Large intestine (tissue), 3 donors: ENCODE results near the gene PRDM16. TPM values are rescaled to one million over a fixed set of nuclear protein-coding genes. Genes with fewer than 3 reads are reported as not detected.
"Not testable (repeated sequence)": the region's sequence is repeated elsewhere in the genome, so short reads cannot be mapped to it uniquely, and the experiment has no call there.

Source experiments
- DNase-seq, 2 donors: peaks; one replicate each; pipeline versions ENCODE4 v3.0.0 to v3.0.0-alpha.2; 2013
- H3K27ac ChIP-seq: one replicate; pipeline ENCODE4 v1.5.1; 2013; ENCODE audit warnings: low read length
- H3K27me3 ChIP-seq: 2 replicates; pipeline ENCODE4 v1.6.1; 2013; ENCODE audit warnings: low read length; ENCODE audit not compliant: control insufficient read depth, insufficient read depth
- H3K36me3 ChIP-seq: 2 replicates; pipeline ENCODE4 v1.6.1; 2013; ENCODE audit warnings: low read length; ENCODE audit not compliant: control insufficient read depth, insufficient read depth
- H3K4me1 ChIP-seq: one replicate; pipeline ENCODE4 v1.6.1; 2013; ENCODE audit warnings: low read length; ENCODE audit not compliant: control insufficient read depth, insufficient read depth
- H3K4me3 ChIP-seq: one replicate; pipeline ENCODE4 v1.5.1; 2013; ENCODE audit warnings: low read length
- H3K9me3 ChIP-seq: one replicate; pipeline ENCODE4 v1.6.1; 2013; ENCODE audit warnings: mild to moderate bottlenecking, low read depth, low read length, moderate library complexity; ENCODE audit not compliant: control insufficient read depth
- WGBS: methylation state at CpG from one replicate; pipeline ENCODE4 v1.1.5; 2013; ENCODE audit warnings: low lambda C conversion rate; ENCODE audit not compliant: insufficient coverage; 5-methylcytosine and 5-hydroxymethylcytosine counted together
- polyA plus RNA-seq: library from polyadenylated mRNA; unstranded; fragments of 120-200 nt; gene quantifications from one replicate; pipeline ENCODE4 v1.2.1, GENCODE V29; 2013

PRDM16 gene
- polyA plus RNA-seq, 1 donor = 20.6 TPM

DNA sequence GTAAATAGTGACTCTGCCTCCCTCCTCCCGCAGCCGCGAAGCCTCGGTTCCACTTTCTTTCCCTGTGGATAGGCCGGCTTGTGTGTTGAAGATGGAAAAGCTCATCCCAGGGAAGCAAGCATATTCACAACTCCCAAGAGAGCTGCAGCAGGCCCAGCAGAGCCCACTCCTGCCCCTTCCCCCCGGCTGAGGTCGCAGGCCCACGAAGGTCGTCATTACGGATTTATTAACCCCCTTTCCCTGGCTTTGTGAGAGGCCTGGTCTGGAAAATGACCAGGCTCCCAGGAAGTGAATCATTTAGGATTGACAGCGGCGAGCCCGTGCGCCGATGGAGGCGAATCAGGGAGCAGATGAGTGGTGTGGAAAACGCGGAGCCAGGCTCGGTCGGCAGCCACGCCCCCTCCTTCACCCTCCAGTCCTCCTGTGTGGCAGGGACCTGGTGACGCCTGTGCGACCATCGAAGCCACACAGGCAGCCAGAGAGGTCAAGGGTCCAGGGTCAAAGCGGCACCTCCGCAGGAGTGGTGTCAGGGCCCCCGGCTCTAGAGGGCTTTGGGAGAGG is 93.4 kb downstream of the PRDM16 start:
- H3K9me3 ChIP-seq = peaks cover 3% of the 10 kb centered on the region
- no peak overlapping the region for H3K27ac ChIP-seq
- H3K4me3 ChIP-seq = no peak overlapping the region
- no peaks in the 10 kb centered on the region for H3K4me1 ChIP-seq
- no peaks in the 10 kb centered on the region for H3K36me3 ChIP-seq
- no CpG with 5 or more reads among the region's 27 CpGs for WGBS
- no peak for DNase-seq
- no peaks in the 10 kb centered on the region for H3K27me3 ChIP-seq

DNA sequence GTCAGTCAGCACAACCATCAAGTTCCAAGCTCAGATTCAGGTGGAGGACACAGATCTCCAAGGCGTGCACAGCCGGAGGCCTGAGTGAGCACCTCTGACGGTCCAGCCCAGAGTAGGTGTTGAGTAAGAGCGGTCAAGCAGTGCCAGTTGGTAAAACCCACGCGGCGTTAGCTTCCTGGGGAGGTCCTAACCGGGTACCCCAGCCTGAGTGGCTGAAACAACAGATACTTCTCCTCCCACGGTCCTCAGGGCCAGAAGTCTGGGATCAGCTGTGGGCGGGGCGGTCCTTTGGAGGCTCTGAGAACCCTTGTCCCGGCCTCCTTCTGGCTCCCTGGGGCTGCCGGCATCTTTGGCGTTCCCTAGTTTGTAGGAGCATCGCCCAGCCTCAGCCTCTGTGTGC is 94.4 kb downstream of the PRDM16 start:
- no CpG with 5 or more reads among the region's 15 CpGs for WGBS
- DNase-seq = no peak

DNA sequence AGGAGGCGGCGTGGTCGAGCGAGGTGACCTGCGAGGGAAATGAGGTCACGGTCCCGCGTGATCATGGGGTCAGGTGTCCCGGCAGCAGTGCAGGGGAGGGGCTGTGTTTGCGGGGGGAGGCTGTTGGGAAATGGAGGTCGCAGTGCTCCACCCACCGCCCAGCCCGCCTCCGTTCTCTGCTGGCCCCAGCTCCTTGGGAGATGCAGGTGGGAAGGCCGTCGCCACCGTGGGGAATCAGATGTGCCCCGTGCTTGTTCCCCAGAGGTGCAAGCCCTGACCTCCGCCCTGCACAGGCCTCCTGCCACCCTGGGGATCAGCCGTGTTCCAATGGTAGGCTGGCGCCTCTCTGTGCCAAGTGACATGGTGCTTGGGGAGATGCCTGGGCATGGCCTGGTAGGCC is 95.7 kb downstream of the PRDM16 start:
- Histone ChIP-seq H3K36me3 (no peaks in the 10 kb centered on the region), H3K4me1 (peaks cover 12% of the 10 kb centered on the region), H3K27me3 (no peaks in the 10 kb centered on the region), H3K4me3 (no peak overlapping the region), H3K27ac (no peak overlapping the region), H3K9me3 (peaks cover 3% of the 10 kb centered on the region)
- no peak for DNase-seq
- no CpG with 5 or more reads among the region's 21 CpGs for WGBS

More for the DNA sequence above, 94.4 kb downstream of the PRDM16 start:
- peaks cover under 1% of the 10 kb centered on the region for H3K4me1 ChIP-seq
- H3K9me3 ChIP-seq = peaks cover 3% of the 10 kb centered on the region
- no peak overlapping the region for H3K27ac ChIP-seq
- H3K4me3 ChIP-seq = no peak overlapping the region
- no peaks in the 10 kb centered on the region for H3K27me3 ChIP-seq
- H3K36me3 ChIP-seq = no peaks in the 10 kb centered on the region

DNA sequence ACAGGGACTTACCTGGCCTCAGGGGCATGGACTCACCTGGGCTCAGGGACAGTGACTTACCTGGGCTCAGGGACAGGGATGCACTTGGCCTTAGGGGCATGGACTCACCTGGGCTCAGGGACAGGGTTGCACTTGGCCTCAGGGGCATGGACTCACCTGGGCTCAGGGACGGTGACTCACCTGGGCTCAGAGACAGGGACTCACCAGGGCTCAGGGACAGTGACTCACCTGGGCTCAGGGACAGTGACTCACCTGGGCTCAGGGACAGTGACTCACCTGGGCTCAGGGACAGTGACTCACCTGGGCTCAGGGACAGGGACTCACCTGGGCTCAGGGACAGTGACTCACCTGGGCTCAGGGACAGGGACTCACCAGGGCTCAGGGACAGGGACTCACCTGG is 96.2 kb downstream of the PRDM16 start:
- DNase-seq = peak; percentile 28 to 46
- no CpG with 5 or more reads among the region's 1 CpG for WGBS
- H3K4me1 ChIP-seq = peaks cover 17% of the 10 kb centered on the region
- H3K36me3 ChIP-seq, H3K27ac ChIP-seq, H3K9me3 ChIP-seq, H3K27me3 ChIP-seq, H3K4me3 ChIP-seq: not testable (repeated sequence)

DNA sequence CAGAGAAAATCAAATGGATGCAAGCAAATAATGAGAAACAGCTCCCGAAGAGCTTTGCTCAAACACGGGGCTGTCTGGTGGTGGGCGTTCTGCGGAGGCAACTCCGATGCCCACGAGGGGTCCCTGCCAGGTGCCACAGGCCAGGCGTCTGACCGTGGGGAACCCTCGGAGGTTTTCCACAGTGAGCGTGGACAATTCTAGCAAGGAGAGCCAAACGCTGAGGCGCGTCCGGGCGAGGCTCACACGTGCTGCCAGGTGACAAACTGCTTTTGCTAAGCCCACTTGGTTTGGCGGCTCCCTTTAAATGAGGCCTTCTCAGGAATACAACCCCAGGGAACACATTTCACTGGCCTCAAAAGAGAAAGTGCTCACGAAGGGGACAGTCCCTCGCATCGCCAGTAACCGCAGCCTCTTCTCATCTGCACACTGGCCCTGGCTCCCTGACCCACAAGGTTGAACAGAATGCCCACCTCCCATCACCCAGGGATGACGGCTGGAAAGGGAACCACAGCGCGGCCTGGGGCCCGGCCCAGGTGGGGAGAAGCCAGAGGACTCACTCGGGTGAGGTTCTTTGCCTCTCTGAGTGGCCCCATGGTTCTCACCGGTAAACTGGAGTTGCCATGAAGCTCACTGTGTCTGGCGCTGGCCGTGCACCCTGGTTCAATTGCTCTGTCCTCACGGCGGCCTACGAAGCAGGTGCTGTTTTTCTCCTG is 97.4 kb downstream of the PRDM16 start:
- no CpG with 5 or more reads among the region's 32 CpGs for WGBS
- H3K27ac ChIP-seq = no peak overlapping the region
- H3K4me1 ChIP-seq = peaks cover 28% of the 10 kb centered on the region
- H3K4me3 ChIP-seq = no peak overlapping the region
- DNase-seq = no peak
- peaks cover 3% of the 10 kb centered on the region for H3K9me3 ChIP-seq
- no peaks in the 10 kb centered on the region for H3K27me3 ChIP-seq
- H3K36me3 ChIP-seq = no peaks in the 10 kb centered on the region

DNA sequence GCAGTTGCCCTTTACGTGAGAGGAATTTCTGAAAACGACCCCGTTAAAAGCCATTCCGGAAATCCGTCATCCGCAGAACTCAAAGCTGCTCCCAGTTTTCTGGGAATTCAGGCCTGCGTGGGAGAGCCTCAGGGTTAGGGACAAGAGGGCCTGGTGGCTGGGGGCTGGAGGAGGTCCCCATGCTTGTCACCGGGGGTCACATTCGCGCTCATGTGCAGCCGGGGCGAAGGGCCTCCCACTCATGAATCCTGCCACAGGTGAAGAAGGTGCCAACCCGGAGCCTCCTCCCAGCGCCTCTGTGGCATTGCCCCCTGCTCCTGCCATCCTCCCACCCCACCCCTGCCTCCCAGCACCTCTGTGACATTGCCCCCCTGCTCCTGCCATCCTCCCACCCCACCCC is 98.3 kb downstream of the PRDM16 start:
- no CpG with 5 or more reads among the region's 14 CpGs for WGBS
- no peak overlapping the region for H3K4me3 ChIP-seq
- peaks cover 32% of the 10 kb centered on the region for H3K4me1 ChIP-seq
- H3K27me3 ChIP-seq = no peaks in the 10 kb centered on the region
- H3K9me3 ChIP-seq = no peaks in the 10 kb centered on the region
- H3K36me3 ChIP-seq = no peaks in the 10 kb centered on the region
- no peak for DNase-seq
- no peak overlapping the region for H3K27ac ChIP-seq

DNA sequence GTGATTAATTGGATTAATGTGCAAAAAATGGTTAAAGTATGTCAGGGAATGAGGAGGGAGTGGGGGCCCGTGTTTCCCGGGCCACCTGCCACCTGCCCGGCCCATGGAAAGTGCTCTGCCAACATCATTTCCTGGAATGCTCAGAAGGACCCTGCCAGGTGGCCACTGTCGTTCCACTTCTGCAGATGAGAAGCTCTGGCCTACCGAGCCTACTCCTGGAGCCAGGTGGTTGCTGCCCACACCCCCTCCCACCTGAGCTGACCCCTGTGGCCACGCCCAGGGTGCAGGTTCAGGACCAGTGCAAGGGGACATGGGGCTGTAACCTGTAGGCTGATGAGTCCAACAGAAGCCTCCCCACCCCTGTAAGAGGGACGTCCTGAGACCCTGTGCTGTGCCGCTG is 99.7 kb downstream of the PRDM16 start:
- no peak overlapping the region for H3K4me3 ChIP-seq
- H3K4me1 ChIP-seq = peaks cover 32% of the 10 kb centered on the region
- no peaks in the 10 kb centered on the region for H3K27me3 ChIP-seq
- WGBS = no CpG with 5 or more reads among the region's 8 CpGs
- no peak for DNase-seq
- H3K9me3 ChIP-seq = no peaks in the 10 kb centered on the region
- H3K36me3 ChIP-seq = no peaks in the 10 kb centered on the region
- no peak overlapping the region for H3K27ac ChIP-seq

DNA sequence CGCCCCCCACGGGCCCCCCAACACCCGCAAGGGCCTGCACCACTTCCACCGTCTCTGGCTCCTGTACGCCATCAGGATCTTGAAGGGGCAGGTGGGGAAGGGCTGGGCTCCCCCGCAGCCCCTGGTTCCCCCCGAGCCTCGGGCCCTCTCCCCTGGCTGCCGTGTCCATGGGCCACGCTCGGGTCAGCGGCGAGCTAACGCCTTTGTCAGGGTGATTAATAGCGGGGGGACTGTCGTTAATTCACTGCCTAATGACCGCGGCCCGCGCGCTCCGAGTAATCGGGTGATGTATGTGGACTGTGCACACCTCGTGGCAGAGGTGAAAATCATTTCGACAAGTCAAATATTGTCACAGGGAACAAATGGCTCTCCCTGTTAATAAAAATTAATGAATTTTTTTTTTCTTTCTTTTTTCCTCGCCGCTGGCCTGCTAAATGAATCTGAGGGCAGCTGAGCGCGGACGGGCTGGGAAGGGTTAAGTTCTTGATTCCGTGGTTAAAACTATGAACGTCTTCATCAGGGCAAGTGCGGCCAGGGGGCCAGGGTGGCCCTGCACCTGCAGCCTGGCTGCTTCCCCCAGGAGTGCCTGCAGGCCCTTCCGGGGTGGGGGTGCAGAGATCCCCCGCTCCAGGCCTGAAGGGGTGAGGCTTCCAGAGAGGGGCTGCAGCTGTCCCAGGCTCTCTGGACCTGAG is 100.8 kb downstream of the PRDM16 start:
- H3K9me3 ChIP-seq = no peaks in the 10 kb centered on the region
- DNase-seq = no peak
- no peaks in the 10 kb centered on the region for H3K36me3 ChIP-seq
- H3K27me3 ChIP-seq = no peaks in the 10 kb centered on the region
- no peak overlapping the region for H3K4me3 ChIP-seq
- no CpG with 5 or more reads among the region's 35 CpGs for WGBS
- H3K4me1 ChIP-seq = peaks cover 32% of the 10 kb centered on the region
- H3K27ac ChIP-seq = no peak overlapping the region

DNA sequence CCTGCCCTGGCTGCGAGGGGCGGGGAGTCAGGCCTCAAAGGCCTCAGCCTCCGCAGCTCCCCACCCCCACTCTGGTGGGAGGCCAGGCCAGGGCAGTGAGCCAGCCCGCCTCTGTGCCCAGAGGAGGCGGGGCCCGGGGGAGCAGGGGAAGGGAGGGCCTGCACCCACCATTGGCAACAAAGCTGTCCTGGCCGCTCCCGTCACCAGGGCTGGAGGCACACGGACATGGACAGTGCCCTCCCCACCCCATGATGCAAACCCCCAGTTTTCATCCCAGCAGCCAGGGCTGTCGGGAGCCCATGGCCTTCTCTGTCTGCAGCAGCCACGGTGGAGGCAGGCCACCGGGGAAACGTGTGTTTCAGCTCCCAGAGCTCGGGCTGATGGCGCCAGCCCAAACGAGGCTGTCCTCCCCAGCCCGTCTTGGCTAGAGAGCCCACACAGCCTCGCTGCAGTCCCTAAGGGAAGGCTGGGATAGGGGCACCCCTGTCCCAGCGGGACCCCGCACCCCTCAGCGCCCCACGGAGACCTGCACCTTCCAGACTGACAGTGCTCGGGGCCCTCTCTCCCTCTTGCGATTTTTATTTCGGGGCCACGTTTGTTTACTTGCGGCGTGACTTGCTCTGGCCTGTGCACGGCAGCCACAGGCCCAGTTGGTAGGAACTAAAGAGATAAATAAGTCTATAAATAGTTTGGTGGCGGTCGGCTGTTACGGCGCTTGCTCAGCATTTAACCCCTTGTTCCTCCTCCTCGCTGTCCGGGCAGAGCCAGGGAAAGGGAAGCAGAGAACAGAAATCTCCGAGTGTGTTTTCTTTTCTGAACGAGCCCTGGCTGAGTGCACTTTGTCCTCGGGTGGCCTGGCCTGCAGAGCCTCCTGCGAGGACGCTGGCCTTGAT is 101.8 kb downstream of the PRDM16 start:
- Histone ChIP-seq H3K27ac (peak overlapping the region; percentile 71), H3K4me3 (peak overlapping the region; percentile 20), H3K36me3 (no peaks in the 10 kb centered on the region), H3K27me3 (no peaks in the 10 kb centered on the region), H3K4me1 (peaks cover 35% of the 10 kb centered on the region), H3K9me3 (no peaks in the 10 kb centered on the region)
- DNase-seq = peak; percentile 58 to 79
- WGBS = no CpG with 5 or more reads among the region's 40 CpGs

DNA sequence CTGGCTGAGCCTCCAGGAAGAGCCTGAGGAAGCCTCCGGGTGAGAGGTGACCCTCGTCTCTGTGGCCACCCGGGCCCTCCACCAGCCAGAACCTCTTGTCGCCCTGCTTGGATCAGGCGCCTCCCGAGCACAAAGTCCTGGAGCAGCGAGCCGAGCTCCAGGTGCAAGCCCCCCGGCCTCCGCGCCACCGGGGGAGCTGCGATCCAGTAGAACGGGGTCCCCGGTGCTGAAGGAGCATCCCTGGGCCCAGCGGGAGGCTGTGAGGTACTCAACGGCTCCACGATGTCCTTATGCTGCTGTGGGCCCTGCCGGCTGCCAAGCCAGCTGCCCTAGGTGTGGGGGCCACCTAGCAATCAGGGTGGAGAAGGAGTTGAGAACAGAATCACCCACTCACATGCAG is 102.8 kb downstream of the PRDM16 start:
- WGBS = no CpG with 5 or more reads among the region's 19 CpGs
- Histone ChIP-seq H3K4me1 (peaks cover 35% of the 10 kb centered on the region), H3K27me3 (no peaks in the 10 kb centered on the region), H3K4me3 (no peak overlapping the region), H3K36me3 (no peaks in the 10 kb centered on the region), H3K9me3 (peaks cover 3% of the 10 kb centered on the region), H3K27ac (no peak overlapping the region)
- DNase-seq = no peak
